ENCODE data around the gene HIP1R. TPM values are rescaled to one million over a fixed set of nuclear protein-coding genes. Genes with fewer than 3 reads are reported as not detected.

The HIP1R gene
- total and polyA plus RNA-seq, 2 experiments from 2014 or later = 8.0 to 22.1 TPM

DNA sequence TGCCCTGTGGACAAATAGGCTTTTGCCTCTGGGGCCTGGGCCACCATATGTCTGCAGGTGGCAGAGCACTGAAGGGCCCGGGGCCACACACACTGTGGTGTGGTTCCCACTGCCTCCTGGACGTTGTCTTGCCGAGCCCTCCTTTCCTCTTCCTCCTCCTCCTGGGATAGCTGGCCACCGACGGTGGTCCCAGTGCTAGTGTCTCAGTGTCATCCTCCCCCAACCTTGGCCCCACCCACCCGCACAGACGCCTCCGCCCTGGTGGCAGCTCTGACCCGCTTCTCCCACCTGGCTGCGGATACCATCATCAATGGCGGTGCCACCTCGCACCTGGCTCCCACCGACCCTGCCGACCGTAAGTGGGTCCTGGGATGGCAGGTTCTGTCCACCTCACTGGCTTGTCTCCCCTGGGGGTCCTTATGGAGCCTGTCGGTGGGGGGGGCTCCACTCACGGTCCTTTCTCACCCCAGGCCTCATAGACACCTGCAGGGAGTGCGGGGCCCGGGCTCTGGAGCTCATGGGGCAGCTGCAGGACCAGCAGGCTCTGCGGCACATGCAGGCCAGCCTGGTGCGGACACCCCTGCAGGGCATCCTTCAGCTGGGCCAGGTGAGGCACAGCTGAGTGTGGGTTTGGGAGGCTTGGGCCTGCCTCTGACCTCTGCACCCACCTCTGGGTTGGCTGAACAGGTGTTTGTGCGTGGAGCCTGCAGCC lies 23.5 kb downstream of the HIP1R start:
- no peak overlapping the region for H3K27ac Mint-ChIP-seq
- Histone ChIP-seq H3K36me3 (ENCODE audit: insufficient read depth) (no peaks in the 10 kb centered on the region), H3K4me2 (no peak overlapping the region), H3K4me3 (no peak overlapping the region), H3K79me2 (replicated peaks; ENCODE audit: insufficient read depth) (no peaks in the 10 kb centered on the region), H4K20me1 (replicated peaks; ENCODE audit: insufficient read depth) (peaks cover 6% of the 10 kb centered on the region; the same call in 1 of the 2 replicates), H3K4me1 (ENCODE audit: insufficient read depth) (no peaks in the 10 kb centered on the region), H3K9me2 (ENCODE audit: insufficient read depth) (no peaks in the 10 kb centered on the region), H2AFZ (no peak overlapping the region), H3K27me3 (ENCODE audit: insufficient read depth) (no peaks in the 10 kb centered on the region), H3F3A (replicated peaks; ENCODE audit: low read depth) (no peaks in the 10 kb centered on the region), H3K27ac (ENCODE audit: low read depth) (no peak overlapping the region)
- DNase-seq (ENCODE audit: low spot score) (no peak), ATAC-seq (no peak)
- H3K4me3 Mint-ChIP-seq = no peak overlapping the region
- H3K36me3 Mint-ChIP-seq (ENCODE audit: low read depth) = no peaks in the 10 kb centered on the region; the same call in 2 of the 3 replicates
- TF ChIP-seq, protein P1, sequence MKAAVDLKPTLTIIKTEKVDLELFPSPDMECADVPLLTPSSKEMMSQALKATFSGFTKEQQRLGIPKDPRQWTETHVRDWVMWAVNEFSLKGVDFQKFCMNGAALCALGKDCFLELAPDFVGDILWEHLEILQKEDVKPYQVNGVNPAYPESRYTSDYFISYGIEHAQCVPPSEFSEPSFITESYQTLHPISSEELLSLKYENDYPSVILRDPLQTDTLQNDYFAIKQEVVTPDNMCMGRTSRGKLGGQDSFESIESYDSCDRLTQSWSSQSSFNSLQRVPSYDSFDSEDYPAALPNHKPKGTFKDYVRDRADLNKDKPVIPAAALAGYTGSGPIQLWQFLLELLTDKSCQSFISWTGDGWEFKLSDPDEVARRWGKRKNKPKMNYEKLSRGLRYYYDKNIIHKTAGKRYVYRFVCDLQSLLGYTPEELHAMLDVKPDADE (IDR thresholded peaks at IDR 0.05) = no peak
- TF ChIP-seq EZH2phosphoT487 (IDR thresholded peaks at IDR 0.05; ENCODE audit: unreplicated experiment) (no peak), POLR2AphosphoS5 (IDR thresholded peaks at IDR 0.05; ENCODE audit: low read depth) (no peak), NANOG (IDR thresholded peaks at IDR 0.05; ENCODE audit: borderline replicate concordance) (no peak), CREB1 (CRISPR knock-in tag; IDR thresholded peaks at IDR 0.05; ENCODE audit: low read depth) (no peak), STAT1 (IDR thresholded peaks at IDR 0.05; ENCODE audit: unreplicated experiment) (no peak), ZNF331 (CRISPR knock-in tag; IDR thresholded peaks at IDR 0.05; ENCODE audit: low read depth) (no peak), JUNB (IDR thresholded peaks at IDR 0.05; ENCODE audit: unreplicated experiment) (no peak), CTCF (conservative IDR thresholded peaks at IDR 0.05; ENCODE audit: low read depth in 2 of 2) (no peak), REST (IDR thresholded peaks at IDR 0.05; ENCODE audit: unreplicated experiment) (no peak), ZNF462 (CRISPR knock-in tag; IDR thresholded peaks at IDR 0.05) (no peak), ZNF114 (CRISPR knock-in tag; IDR thresholded peaks at IDR 0.05) (no peak), EZH2 (IDR thresholded peaks at IDR 0.05; ENCODE audit: low read depth, unreplicated experiment) (no peak)
- H3K9me3 Mint-ChIP-seq = no peaks in the 10 kb centered on the region
- H3K4me1 Mint-ChIP-seq = no peaks in the 10 kb centered on the region; the same call in 2 of the 3 replicates
- peaks cover 6% of the 10 kb centered on the region for H3K27me3 Mint-ChIP-seq (ENCODE audit: insufficient read depth, low read depth, poor library complexity)

Measured in GM23338 (cell line).